ENCODE data around the gene ANKH. TPM values are rescaled to one million over a fixed set of nuclear protein-coding genes. Genes with fewer than 3 reads are reported as not detected.

Gene ANKH
- total RNA-seq, 4 donors from 2014 or later = 33.4 to 49.4 (median 38.0) TPM

GRCh38 chr5:14681236-14681752, 190.3 kb downstream of the ANKH start:
- H3K27me3 ChIP-seq = no peaks in the 10 kb centered on the region
- no peak overlapping the region for H3K27ac ChIP-seq (replicated peaks in 1 of 4)
- no peaks in the 10 kb centered on the region for H3K9me3 ChIP-seq
- no peak for DNase-seq (ENCODE audit: extremely low spot score)
- no peak overlapping the region for H3K4me3 ChIP-seq
- intact Hi-C loops (cut with DNase I) = no loop called here
- peaks cover 29 to 33% (median 31%) of the 10 kb centered on the region in 4 donors for H3K4me1 ChIP-seq
- no peak for TF ChIP-seq CTCF (IDR thresholded peaks at IDR 0.05)
- TF ChIP-seq POLR2AphosphoS5 (IDR thresholded peaks at IDR 0.05) = no peak
- no peak for TF ChIP-seq EP300 (IDR thresholded peaks at IDR 0.05)
- TF ChIP-seq POLR2A (IDR thresholded peaks at IDR 0.05; ENCODE audit: low read depth) = no peak
- H3K36me3 ChIP-seq = peaks cover 12 to 55% (median 42%) of the 10 kb centered on the region in 4 donors
- 95% methylated on average over 10 of the region's 10 CpGs for WGBS

GRCh38 chr5:14679595-14679994, 192.0 kb downstream of the ANKH start:
- 77% methylated on average over 1 of the region's 1 CpG for WGBS
- no peaks in the 10 kb centered on the region for H3K27me3 ChIP-seq
- TF ChIP-seq POLR2AphosphoS5 (IDR thresholded peaks at IDR 0.05) = no peak
- TF ChIP-seq EP300 (IDR thresholded peaks at IDR 0.05) = no peak
- TF ChIP-seq POLR2A (IDR thresholded peaks at IDR 0.05; ENCODE audit: low read depth) = no peak
- TF ChIP-seq CTCF (IDR thresholded peaks at IDR 0.05) = no peak
- H3K27ac ChIP-seq (replicated peaks in 1 of 4) = no peak overlapping the region
- no peak overlapping the region for H3K4me3 ChIP-seq
- peaks cover 28 to 31% (median 29%) of the 10 kb centered on the region in 4 donors for H3K4me1 ChIP-seq
- DNase-seq (ENCODE audit: extremely low spot score) = no peak
- no peaks in the 10 kb centered on the region for H3K9me3 ChIP-seq
- peaks cover 12 to 49% (median 39%) of the 10 kb centered on the region in 4 donors for H3K36me3 ChIP-seq
- intact Hi-C loops (cut with DNase I) = no loop called here

GRCh38 chr5:14678773-14679334, 192.7 kb downstream of the ANKH start:
- DNase-seq (ENCODE audit: extremely low spot score) = no peak
- Histone ChIP-seq H3K4me1 (peaks cover 21 to 30% (median 25%) of the 10 kb centered on the region in 4 donors), H3K27ac (replicated peaks in 1 of 4) (no peak overlapping the region), H3K36me3 (peaks cover 12 to 52% (median 36%) of the 10 kb centered on the region in 4 donors), H3K9me3 (no peaks in the 10 kb centered on the region), H3K27me3 (no peaks in the 10 kb centered on the region), H3K4me3 (no peak overlapping the region)
- intact Hi-C loops (cut with DNase I) = no loop called here
- 75% methylated on average over 5 of the region's 5 CpGs for whole genome bisulfite sequencing
- TF ChIP-seq POLR2A (IDR thresholded peaks at IDR 0.05; ENCODE audit: low read depth) = no peak
- TF ChIP-seq CTCF (IDR thresholded peaks at IDR 0.05) = no peak
- TF ChIP-seq EP300 (IDR thresholded peaks at IDR 0.05) = no peak
- no peak for TF ChIP-seq POLR2AphosphoS5 (IDR thresholded peaks at IDR 0.05)

GRCh38 chr5:14676320-14676719, 195.3 kb downstream of the ANKH start:
- Histone ChIP-seq H3K9me3 (no peaks in the 10 kb centered on the region), H3K27me3 (no peaks in the 10 kb centered on the region), H3K27ac (replicated peaks in 1 of 4) (peak overlapping the region in 2 of 4 donors; percentile 3 to 14), H3K4me3 (no peak overlapping the region), H3K36me3 (peaks cover 6 to 28% (median 17%) of the 10 kb centered on the region in 4 donors), H3K4me1 (peaks cover 38 to 52% (median 40%) of the 10 kb centered on the region in 4 donors)
- WGBS = 74% methylated on average over 2 of the region's 3 CpGs
- intact Hi-C loops (cut with DNase I) = no loop called here
- DNase-seq (ENCODE audit: extremely low spot score) = no peak
- TF ChIP-seq POLR2AphosphoS5 (IDR thresholded peaks at IDR 0.05) (no peak), CTCF (IDR thresholded peaks at IDR 0.05) (no peak), POLR2A (IDR thresholded peaks at IDR 0.05; ENCODE audit: low read depth) (no peak), EP300 (IDR thresholded peaks at IDR 0.05) (no peak)
